NCI-H446 treated with DMSO at 0.1 percent for 48 hours (cell line): ENCODE results near the gene SULT1B1.
"Not testable (repeated sequence)": the region's sequence is repeated elsewhere in the genome, so short reads cannot be mapped to it uniquely, and the experiment has no call there.

Experiments used
- DNase-seq: peaks from one replicate; lab custom pipeline; 2025; lab: John Stamatoyannopoulos, UW

Gene SULT1B1

GRCh38 chr4:69760455-69760854 lies at the start of gene SULT1B1:
Gene SULT1B1, minus strand, starts transcription at chr4:69760620. Its CDS starts 5,403 bp downstream, at chr4:69755217.
- DNase-seq, result no peak

- no peak for DNase-seq
These were observed 40.2 kb upstream of the SULT1B1 start for GRCh38 chr4:69800599-69800998.

- DNase-seq, result no peak
These were observed 38.9 kb upstream of the SULT1B1 start for GRCh38 chr4:69799337-69799736.

GRCh38 chr4:69793732-69794131 lies 33.3 kb upstream of the SULT1B1 start:
- no peak for DNase-seq

GRCh38 chr4:69787879-69788278 lies 27.5 kb upstream of the SULT1B1 start:
- DNase-seq, result no peak

GRCh38 chr4:69786547-69786946 lies 26.1 kb upstream of the SULT1B1 start:
- no peak for DNase-seq

GRCh38 chr4:69785211-69785831 lies 24.9 kb upstream of the SULT1B1 start:
- DNase-seq, result no peak

GRCh38 chr4:69782651-69783310 lies 22.4 kb upstream of the SULT1B1 start:
- DNase-seq, result no peak

- DNase-seq, result no peak
These were observed 21.3 kb upstream of the SULT1B1 start for GRCh38 chr4:69781458-69782418.

GRCh38 chr4:69780141-69780540 lies 19.7 kb upstream of the SULT1B1 start:
- DNase-seq, result no peak

GRCh38 chr4:69776696-69777095 lies 16.3 kb upstream of the SULT1B1 start:
- no peak for DNase-seq

GRCh38 chr4:69775321-69775867 lies 15.0 kb upstream of the SULT1B1 start:
- DNase-seq, result no peak

- DNase-seq, result no peak
These were observed 13.1 kb upstream of the SULT1B1 start for GRCh38 chr4:69773484-69773883.

GRCh38 chr4:69768554-69768953 lies 8.1 kb upstream of the SULT1B1 start:
- not testable (repeated sequence) for DNase-seq

GRCh38 chr4:69765751-69766150 lies 5.3 kb upstream of the SULT1B1 start:
- no peak for DNase-seq

- DNase-seq, result no peak
These were observed 3.9 kb upstream of the SULT1B1 start for GRCh38 chr4:69764311-69764710.

GRCh38 chr4:69763233-69763632 lies 2.8 kb upstream of the SULT1B1 start:
- DNase-seq, result no peak

GRCh38 chr4:69759189-69759604 lies 1.2 kb downstream of the SULT1B1 start:
- DNase-seq, result no peak

GRCh38 chr4:69757464-69757863 lies 3.0 kb downstream of the SULT1B1 start:
- DNase-seq, result no peak

- DNase-seq, result no peak
These were observed 5.4 kb downstream of the SULT1B1 start for GRCh38 chr4:69754926-69755580.

- DNase-seq, result no peak
These were observed 6.7 kb downstream of the SULT1B1 start for GRCh38 chr4:69753686-69754085.

GRCh38 chr4:69750346-69750745 lies 10.1 kb downstream of the SULT1B1 start:
- no peak for DNase-seq
